Midbrain (tissue), 1 donor: ENCODE data around the gene HOXB3.

ENCODE experiments used
- DNase-seq: peaks from one replicate; lab custom pipeline; 2025; lab: John Stamatoyannopoulos, UW

The HOXB3 gene

GRCh38 chr17:48625495-48626244 is 35.6 kb upstream of the HOXB3 start:
- DNase-seq, result no peak

- no peak for DNase-seq
Measured at GRCh38 chr17:48624544-48625494, 34.8 kb upstream of the HOXB3 start.

GRCh38 chr17:48624118-48624517 is 34.1 kb upstream of the HOXB3 start:
- DNase-seq, result no peak

- no peak for DNase-seq
Measured at GRCh38 chr17:48623583-48623982, 33.5 kb upstream of the HOXB3 start.

- DNase-seq, result no peak
Measured at GRCh38 chr17:48622857-48623256, 32.8 kb upstream of the HOXB3 start.

- no peak for DNase-seq
Measured at GRCh38 chr17:48621410-48622392, 31.7 kb upstream of the HOXB3 start.

- no peak for DNase-seq
Measured at GRCh38 chr17:48620461-48621139, 30.6 kb upstream of the HOXB3 start.

- DNase-seq, result no peak
Measured at GRCh38 chr17:48619826-48620449, 29.9 kb upstream of the HOXB3 start.

- DNase-seq, result peak; percentile 85
Measured at GRCh38 chr17:48618256-48618896, 28.3 kb upstream of the HOXB3 start.

GRCh38 chr17:48617471-48618255 is 27.6 kb upstream of the HOXB3 start:
- DNase-seq, result no peak

GRCh38 chr17:48616717-48617470 is 26.9 kb upstream of the HOXB3 start:
- DNase-seq, result no peak

GRCh38 chr17:48615963-48616716 is 26.1 kb upstream of the HOXB3 start:
- DNase-seq, result no peak

GRCh38 chr17:48615047-48615962 is 25.3 kb upstream of the HOXB3 start, which contains the start of gene HOXB8:
HOXB8 (minus strand) TSS chr17:48615292; CDS start chr17:48614704, 588 bp downstream.
- no peak for DNase-seq

GRCh38 chr17:48613862-48614694 is 24.0 kb upstream of the HOXB3 start:
- DNase-seq, result no peak

- DNase-seq, result no peak
Measured at GRCh38 chr17:48612854-48613691, 23.0 kb upstream of the HOXB3 start.
